CD4-positive, alpha-beta T cell treated with Interleukin-4 for 4 hours (primary cell): ENCODE results near the gene CYP2E1.
"Not testable (repeated sequence)": the region's sequence is repeated elsewhere in the genome, so short reads cannot be mapped to it uniquely, and the experiment has no call there.

Experiments
- DNase-seq: peaks from one replicate; pipeline ENCODE4 v3.0.0-alpha.2; 2020

Gene CYP2E1

DNA sequence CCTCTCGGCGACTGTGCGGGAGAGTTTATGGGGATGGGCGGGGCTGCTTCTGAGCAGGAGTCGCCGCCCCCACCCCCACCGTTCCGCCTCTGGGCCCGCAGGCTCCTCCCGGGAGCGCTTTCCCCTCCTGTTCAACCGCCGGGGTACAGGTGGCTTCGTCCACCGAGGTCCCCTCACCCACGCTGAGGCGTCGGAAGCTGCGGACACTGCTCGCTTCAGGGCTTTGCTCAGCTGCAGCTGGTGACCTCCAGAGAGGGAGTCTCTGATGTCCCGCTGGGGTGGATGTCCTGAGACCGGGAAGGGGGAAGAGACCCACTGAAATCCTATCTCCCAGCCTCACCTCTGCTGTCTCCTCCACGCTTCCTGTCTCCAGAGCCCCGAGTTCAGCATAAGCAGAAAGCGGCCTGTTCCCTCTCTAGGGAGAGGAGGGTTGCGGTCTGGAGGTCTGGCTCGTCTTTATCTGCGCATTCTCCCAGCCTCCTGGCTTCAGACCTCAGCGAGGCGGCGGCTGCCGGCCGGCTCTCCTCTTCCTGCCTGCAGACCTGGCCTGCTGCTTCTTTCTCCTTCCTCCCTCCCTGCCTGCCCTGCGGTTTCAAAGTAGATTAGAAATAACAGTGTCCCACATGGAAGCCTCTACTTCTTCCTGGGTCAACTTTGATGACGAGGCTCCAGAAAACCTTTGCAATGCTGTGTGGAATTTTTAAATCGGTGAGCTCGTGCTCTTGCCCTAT is 1.8 kb downstream of the CYP2E1 start:
- DNase-seq = no peak

DNA sequence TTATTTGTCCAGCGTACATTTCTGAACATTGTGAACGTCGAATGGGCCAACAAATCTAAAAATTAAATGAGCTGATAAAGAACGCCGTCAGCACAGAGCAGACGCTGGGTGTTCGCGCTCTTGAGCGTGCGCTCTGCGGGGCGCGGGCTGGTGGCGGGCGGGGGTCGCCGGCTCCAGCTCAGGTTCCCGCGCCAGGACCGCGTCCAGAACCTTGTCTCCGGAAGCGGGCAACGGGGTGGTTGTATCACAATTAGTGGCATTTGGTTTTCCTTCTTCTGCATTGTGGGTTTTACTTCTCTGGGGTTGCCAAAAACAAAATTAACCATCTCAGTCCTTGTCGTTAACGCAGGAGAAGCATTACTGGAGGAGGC is 2.4 kb downstream of the CYP2E1 start:
- no peak for DNase-seq

DNA sequence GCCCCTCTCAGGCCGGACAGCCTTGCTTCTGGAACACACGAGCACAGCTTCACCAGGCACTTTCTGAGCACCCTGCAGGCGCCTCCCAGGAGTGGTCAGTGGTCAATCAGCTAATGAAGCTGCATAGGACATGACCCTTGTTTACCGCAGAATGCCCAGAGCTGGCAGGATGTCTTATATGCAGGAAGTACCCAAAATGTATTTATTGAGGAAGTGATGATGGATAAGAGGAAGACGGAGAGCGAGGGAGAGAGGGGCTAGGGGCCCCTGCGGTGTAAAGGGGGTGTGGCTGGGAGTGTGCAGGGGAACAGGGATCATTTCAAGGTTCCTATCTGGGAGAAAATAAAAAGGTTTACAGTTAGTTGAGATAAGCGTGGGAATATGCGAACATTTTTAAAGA is 3.3 kb downstream of the CYP2E1 start:
- DNase-seq = no peak

DNA sequence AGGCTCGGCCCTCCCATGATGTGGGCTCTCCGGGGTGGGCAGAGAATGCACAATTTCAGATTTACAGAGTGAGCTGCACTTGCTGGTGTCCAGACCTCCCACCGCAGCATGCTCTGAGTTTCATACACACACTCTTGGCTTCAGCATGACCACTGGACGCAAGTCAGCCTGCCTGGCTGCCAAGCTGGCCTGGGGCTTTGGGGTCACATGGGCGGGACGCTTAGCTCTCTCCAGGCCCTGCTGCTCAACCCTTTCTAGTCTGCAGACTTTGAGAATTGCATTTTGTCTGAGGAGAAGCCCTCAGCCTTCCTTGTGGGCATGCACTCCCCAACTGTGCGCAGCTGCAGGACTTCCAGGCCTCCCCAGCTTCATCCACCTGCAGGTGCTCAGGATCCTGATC is 5.7 kb downstream of the CYP2E1 start:
- DNase-seq = no peak

DNA sequence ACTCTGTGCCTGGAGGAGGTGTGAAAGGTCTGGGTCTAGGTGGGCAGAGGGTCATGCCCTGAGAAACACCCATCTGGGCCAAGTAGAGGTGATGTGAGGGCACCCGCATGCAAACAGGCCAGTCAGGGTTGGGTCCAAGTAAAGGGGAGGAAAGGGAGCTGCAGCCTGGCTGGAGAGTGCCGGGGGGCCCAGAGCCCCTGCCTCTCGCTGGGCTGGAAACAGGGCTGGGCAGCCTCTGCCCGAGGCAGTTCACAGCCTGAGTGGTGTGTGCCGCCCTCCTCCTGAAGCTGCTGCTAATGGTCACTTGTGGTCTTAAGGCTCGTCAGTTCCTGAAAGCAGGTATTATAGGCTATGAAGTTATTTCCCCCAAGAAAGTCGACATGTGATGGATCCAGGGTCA is 7.3 kb downstream of the CYP2E1 start:
- DNase-seq = no peak

DNA sequence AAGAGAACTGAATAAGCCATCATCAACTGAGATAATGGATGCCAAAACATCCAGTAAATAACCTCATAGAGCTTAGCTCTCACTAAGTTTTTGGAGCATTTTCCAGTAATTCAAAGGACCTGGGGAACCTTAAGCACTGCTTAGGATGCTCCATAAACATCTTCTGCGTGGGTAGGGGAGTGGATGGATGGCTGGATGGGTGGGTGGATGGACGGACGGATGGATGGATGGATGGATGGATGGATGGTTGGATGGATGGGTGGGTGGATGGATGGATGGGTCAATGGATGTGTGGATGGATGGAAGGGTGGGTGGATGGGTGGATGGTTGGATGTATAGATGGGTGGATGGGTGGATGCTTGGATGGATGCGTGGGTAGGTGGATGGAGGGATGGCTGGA is 9.0 kb downstream of the CYP2E1 start:
- DNase-seq = no peak

DNA sequence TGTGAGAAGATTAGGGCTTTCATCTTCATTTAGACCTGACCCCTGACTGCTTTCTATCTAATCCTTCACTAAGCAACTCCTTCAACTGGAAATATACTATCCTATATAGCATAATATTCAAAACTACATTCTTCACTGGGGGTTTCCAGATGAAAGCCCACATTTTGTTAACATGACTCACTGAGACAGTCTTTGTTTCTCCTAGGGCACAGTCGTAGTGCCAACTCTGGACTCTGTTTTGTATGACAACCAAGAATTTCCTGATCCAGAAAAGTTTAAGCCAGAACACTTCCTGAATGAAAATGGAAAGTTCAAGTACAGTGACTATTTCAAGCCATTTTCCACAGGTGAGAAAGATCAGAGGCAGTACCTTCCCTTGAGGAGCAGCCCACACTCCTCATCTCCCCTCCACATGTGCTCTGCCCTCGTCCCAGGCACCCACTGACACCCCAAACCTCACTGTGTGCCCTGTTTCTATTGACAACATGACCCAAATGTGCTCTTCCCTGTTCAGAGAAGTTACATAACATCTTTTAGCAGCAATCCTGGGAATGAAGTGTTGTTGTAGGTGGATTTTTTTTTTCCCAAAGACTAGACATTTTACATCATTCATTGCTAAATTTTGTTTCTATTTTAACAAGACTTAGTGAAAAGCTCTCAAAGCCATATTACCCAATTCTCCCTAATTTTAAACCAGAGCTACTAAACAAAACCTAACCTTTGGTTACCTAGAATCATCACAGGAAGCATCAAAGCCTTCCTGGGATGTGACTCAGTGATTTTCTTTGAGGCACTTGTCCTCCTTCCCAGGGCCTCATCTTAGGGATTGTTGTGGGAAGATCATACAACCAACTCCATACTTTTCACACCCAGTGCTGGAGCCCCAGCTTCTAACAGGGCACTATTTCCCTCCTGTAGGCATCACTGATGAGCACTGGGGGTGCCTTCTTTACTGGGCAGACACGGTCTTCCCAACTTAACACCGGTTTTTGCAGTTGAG is 10.7 kb downstream of the CYP2E1 start:
- no peak for DNase-seq

DNA sequence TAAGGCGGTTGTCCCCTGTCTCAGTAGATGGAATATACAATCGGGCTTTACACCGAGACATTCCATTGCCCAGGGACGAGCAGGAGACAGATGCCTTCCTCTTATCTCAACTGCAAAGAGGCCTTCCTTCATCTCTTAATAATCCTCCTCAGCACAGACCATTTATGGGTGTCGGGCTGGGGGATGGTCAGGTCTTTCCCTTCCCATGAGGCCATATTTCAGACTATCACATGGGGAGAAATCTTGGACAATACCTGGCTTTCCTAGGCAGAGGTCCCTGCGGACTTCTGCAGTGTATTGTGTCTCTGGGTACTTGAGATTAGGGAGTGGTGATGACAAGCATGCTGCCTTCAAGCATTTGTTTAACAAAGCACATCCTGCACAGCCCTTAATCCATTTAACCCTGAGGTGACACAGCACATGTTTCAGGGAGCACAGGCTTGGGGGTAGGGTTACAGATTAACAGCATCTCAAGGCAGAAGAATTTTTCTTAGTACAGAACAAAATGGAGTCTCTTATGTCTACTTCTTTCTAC is 14.3 kb downstream of the CYP2E1 start:
- not testable (repeated sequence) for DNase-seq

DNA sequence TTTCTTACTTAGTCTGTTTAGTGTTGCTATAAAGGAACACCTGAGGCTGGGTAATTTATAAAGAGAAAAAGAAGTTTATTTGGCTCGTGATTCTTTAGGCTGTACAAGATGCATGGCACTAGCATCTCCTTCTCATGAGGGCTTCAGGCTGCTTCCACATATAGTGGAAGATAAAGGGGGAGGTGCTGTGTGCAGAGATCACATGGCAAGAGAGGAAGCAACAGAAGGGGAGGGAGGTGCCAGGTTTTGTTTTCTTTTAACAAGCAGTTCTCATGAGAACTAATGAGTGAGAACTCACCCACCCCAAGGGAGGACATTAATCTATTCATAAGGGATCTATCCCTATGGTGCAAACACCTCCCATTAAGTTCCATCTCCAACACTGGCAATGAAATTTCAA is 17.3 kb downstream of the CYP2E1 start:
- DNase-seq = no peak

DNA sequence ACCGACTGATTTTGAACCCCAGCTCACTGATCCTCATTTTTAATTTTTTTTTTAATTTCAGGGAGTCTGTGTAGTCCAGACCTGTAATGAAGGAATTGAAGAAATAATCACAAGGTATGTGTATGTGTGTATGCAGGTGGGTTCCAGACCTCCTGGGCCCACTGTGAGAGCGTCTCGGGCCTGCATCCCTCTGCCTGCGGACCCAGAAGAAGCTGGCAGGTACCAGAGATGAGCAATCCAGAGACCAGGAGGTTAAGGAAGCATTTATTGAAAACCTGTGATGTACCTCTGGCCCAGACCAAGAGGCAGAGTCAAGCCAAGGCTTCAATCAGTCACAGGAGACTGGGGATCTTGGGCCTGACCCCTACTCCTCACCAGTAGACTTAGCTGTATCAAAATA is 27.4 kb downstream of the CYP2E1 start:
- no peak for DNase-seq

DNA sequence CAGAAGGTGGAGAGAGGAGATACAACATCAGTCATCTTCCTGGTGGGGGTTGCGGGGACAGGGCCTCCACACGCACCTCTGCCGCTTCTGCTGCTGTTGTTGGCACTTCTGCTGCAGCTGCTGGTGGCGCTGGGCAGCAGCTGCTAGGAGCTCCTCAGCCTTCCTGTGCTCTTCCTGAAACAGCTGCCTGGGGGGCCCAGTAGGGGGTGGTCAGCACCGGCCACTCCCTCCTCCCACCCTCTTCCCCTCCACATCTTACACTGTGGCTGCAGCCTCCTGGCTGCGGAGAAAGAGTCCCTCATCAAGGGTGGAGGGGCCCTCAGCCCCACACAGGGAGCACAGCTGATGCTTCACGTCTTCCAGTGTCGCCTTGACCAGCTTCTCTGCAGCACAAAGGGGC is 28.4 kb downstream of the CYP2E1 start:
- no peak for DNase-seq

DNA sequence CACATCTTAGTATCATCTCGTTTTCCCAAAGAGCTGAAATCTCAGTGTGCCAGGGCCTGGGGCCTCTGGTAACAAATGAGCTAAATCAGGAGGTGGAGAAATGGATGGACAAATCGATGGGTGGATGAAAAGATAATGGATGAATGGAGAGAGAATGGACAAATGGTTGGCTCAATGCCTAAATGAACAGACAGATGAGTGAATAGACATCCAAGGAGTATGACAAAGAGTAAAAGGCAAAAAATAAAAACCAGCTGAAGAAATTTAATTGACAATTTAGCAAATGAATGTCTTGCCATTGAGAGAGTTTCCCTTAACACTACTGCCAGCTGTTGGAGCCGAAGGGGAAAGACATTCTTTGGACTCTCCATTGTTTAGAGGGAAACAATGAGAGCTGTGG is 30.2 kb downstream of the CYP2E1 start:
- DNase-seq = no peak

DNA sequence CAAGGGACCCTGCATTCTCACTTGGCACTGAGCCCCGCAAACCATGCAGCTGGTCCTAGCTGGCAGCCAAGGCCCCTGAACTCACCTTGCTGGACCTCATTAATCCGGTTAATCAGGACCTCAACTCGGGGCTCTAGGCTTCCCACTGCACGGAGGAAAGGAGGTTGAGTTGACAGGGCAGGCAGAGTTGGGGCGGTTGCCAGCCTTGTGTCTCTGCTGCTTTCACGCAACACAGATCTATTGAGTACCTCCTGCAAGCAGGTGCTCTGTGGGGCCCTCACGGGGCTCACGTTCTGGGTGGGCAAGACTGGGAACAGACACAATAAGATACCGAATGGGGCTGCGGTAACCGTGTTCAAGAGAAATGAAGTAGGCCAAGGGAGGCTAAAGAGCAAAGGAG is 32.1 kb downstream of the CYP2E1 start:
- DNase-seq = no peak

DNA sequence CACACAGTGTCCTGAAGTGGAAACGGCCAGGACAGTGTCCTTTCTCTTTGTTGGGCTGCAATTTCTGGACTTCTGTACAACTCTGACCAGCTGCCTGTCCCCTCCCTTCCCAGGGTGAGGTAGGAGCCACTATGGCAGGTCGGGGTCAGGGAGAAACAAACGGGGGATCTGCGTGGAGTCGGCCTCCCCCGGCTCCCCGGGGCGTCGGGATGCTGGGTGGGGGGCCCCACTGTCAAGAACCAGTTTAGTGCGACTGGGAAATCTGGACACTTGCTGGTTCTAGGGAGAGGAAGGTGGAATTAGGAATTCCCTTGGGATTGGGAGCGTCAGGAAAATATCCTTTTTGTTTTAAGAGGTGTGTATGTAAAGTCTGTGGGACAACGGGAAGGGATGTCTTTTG is 37.7 kb downstream of the CYP2E1 start:
- DNase-seq = no peak

DNA sequence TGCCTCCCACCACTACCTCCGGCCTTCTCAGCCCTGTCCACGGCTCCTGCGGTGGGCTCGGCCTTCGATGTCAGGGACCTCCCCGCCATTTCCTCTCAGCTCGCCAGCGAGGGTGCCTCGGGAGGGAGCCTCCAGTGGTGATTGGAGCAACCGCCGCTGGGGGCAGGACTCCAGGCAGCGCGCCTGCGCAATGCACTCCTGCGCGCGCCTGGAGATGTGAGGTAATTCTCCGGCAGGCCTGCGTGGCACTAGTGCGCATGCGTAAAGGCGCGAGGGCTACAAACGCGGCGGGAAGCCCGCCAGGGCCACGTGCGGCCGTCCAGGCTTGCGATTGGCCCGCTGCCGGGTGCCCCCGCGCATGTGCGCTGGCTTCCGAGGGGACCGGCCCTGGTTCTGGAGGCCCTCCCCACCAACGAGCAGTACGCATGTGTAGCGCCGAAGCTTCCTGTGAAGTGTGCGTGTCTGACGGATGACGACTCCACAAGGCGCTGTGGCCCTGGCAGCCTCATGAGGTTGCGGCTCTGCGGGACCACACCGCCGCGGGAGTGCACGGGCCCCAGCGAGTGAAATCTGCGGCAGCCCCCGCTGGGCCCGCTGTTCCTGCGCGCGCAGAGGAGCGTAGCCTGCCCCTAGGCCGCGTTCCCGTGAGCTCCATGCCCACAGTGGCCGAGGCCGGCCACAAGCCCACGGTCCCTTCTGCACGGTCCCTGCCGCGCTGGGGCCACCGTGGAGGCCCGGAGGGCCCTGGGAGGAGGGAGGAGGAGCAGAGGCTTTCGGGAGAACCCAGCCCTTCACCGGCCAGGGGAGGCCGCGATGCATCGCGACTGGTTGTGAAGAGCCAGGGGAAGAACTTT is 38.5 kb downstream of the CYP2E1 start, which contains the start of gene SYCE1:
Gene SYCE1, minus strand, starts transcription at position 143 of the 854 bp plus-strand sequence. Its CDS starts 54 bp downstream, at position 89.
- DNase-seq = no peak

DNA sequence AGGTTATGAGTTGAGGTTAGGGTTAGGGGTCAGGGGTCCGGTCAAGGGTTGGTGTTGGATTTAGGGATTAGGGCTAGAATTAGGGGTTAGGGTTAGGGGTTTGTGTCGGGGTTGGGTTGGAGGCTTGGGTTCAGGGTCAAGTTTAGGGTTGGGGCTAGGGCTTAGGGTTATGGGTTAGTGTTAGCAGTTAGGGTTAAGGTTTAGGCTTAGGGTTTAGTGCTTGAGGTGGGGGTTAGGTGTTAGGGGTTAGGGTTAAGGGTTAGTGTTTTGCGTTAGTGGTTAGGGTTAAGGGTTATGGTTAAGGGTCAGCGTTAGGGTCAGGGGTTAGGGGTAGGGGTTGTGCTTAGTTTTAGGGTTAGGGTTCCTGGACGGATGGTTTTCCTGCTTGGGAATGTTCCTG is 40.0 kb downstream of the CYP2E1 start:
- DNase-seq = no peak

DNA sequence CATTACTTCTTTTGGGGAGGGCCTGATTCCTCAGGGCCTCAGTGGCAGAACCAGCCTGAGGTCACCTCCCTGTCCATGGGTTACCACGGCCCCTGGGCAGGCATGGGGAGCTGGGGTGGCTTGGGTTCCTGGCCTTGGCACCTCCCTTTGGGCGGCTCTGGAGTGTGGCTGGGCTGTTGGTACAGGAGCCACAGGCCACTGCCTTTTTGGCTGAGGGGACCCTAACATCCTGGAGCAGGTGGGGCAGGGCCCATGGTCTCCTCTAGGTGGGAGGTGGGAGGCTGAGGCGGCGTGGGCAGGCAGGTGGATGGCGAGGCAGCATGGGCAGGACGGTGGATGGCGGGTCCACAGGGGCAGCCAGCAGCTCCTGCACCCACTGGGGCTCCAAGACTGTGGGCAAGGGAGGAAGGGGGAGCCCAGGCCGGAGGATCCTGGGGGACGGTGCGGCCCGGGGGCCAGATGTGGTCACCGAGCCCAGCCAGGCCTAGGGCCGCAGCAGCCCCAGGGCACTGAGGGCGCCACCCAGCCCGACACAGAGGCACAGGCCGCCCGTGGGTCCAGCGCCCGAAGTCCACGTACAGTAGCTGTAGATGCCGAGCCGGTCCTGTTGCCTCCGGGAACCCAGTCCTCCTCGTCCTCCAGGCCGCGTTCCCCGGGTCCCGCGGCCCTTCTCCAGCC is 40.6 kb downstream of the CYP2E1 start:
- no peak for DNase-seq

DNA sequence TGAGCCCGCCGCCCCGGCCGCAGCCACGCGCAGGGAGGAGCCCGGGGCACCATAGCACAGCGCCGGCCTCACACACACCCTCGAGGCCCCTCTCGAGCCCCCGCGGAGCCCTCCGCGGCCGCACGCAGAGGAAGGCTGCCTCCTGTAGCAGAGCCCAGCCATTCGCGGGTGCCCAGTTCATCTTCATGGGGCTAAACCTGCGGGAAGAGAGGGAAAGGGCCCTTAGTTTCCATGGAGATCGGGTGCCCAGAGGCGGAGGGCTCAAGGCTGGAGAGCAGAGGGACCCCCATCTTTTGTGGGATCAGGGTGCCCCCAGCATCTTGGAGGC is 41.1 kb downstream of the CYP2E1 start:
- no peak for DNase-seq

DNA sequence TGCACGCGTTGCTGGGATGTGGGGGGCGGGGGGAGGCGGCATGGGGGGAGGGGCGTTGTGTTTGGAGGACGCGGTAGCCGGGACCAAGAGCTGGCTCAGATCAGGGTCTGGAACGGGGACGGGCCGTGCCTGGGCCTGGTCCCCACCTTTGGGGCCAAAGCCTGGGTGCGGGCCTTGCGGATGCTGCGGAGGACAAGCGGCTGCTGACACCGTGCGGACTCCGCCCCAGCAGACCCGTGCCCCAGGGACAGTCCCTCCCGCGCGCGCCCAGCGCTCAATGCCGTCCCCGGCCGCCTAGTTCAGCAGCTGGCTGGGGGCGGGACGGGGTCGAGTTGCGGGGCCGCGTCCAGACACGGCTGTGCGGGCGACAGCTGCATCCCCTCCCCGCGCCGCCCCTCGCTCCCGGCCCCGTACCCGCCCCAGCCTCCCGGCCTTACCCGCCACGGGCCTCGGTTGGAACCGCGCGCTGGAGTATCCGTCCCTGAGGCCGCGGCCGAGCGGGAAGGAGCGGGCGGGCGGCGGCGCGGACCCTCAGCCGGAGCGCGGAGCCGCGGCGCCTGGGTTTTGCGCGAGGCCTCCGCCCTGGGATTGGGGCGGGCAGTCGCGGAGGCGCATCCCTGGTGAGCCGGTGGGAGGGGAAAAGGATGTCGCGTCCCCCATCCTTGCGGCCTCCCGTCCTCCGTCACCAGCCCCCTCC is 41.8 kb downstream of the CYP2E1 start:
- not testable (repeated sequence) for DNase-seq

DNA sequence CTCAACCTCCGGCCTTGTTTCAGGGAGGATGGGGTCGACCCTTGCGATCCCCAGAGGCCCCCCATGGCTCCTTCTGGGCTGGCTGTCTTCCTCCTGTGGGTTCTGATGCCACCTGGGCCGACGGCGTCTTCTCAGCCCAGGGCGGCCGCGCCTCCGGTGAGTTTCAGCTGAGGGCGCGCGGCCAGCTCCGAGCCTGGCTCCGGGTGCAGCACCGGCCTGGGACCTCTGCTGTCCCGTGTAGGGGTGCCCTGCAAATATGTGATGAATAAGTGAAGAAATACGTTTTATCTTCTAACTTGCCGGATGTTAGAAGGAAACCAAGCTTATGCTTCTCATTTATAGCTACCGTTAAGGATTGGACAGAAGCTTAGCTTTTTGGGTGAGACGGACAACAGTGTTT is 42.6 kb downstream of the CYP2E1 start:
- not testable (repeated sequence) for DNase-seq

DNA sequence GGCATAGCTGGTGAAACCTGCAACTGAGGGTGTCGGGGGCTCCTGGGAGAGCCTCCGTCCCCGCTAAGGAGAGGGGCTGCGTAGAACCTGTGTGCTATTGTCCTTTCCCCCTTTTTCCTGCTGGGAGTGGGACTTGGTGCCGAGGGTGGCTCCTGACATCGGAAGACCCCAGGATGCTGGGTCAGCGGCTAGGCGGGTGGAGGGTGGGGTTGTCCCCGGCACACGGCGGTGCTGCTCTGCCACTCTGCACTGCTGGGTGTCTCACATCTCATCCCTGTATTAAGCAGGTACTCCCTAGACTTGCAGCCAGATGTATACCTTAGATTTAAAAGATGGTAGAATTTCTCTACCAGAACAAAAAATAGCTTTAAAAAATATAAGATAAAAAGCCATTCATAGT is 44.9 kb downstream of the CYP2E1 start:
- DNase-seq = not testable (repeated sequence)

DNA sequence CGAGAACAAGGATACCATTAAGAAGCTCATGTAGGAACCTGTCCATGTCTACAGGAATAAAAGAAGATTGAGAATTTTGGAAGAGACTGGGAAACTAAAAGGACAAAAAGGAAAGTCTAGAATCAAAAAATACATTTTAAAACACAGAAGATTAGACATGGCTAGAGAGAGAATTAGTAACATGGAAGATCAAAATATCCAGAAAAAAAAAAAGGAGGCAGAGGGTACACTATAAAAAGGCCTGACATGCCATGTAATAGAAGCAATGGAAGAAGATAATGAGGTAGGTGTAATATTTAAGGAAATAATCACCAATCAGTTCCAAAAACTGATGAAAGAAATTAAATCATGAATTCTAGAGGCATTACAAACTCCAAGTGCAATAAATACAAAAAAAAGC is 46.3 kb downstream of the CYP2E1 start:
- not testable (repeated sequence) for DNase-seq
